ENCODE results near the gene TRIM15.
"Not testable (repeated sequence)": the region's sequence is repeated elsewhere in the genome, so short reads cannot be mapped to it uniquely, and the experiment has no call there.

TRIM15 gene

GRCh38 chr6:30163090-30163917 is at the start of gene TRIM15:
Gene TRIM15 (plus strand): TSS chr6:30163546. CDS start chr6:30163685, 139 bp downstream.
- H3K4me1 Mint-ChIP-seq = no peaks in the 10 kb centered on the region
- H3K27ac Mint-ChIP-seq = no peak within 1 kb of the TSS
- ATAC-seq (ENCODE audit: low read depth) (no peak), DNase-seq (ENCODE audit: low spot score in 2 of 2) (no peak)
- H3K27me3 Mint-ChIP-seq = peaks cover 27% of the 10 kb centered on the region
- H3K36me3 Mint-ChIP-seq = no peaks in the 10 kb centered on the region
- no peaks in the 10 kb centered on the region for H3K9me3 Mint-ChIP-seq
- H3K4me3 Mint-ChIP-seq = no peak within 1 kb of the TSS

GRCh38 chr6:30113841-30114240 is 49.5 kb upstream of the TRIM15 start:
- no peaks in the 10 kb centered on the region for H3K36me3 Mint-ChIP-seq
- peaks cover 12% of the 10 kb centered on the region for H3K27me3 Mint-ChIP-seq
- ATAC-seq (ENCODE audit: low read depth) (no peak), DNase-seq (ENCODE audit: low spot score in 2 of 2) (no peak)
- no peaks in the 10 kb centered on the region for H3K9me3 Mint-ChIP-seq
- H3K27ac Mint-ChIP-seq = no peak overlapping the region
- H3K4me3 Mint-ChIP-seq = no peak overlapping the region
- H3K4me1 Mint-ChIP-seq = peaks cover 10% of the 10 kb centered on the region

- ATAC-seq (ENCODE audit: low read depth) (peak; percentile 31), DNase-seq (ENCODE audit: low spot score in 2 of 2) (no peak)
- H3K27ac Mint-ChIP-seq = no peak overlapping the region
- H3K9me3 Mint-ChIP-seq = no peaks in the 10 kb centered on the region
- no peaks in the 10 kb centered on the region for H3K36me3 Mint-ChIP-seq
- no peak overlapping the region for H3K4me3 Mint-ChIP-seq
- H3K4me1 Mint-ChIP-seq = peaks cover 10% of the 10 kb centered on the region
- H3K27me3 Mint-ChIP-seq = peaks cover 8% of the 10 kb centered on the region
Observed at GRCh38 chr6:30116724-30117123, 46.6 kb upstream of the TRIM15 start.

- ATAC-seq (ENCODE audit: low read depth); H3K27ac Mint-ChIP-seq; H3K9me3 Mint-ChIP-seq; H3K4me3 Mint-ChIP-seq; DNase-seq (ENCODE audit: low spot score in 2 of 2); H3K4me1 Mint-ChIP-seq; H3K27me3 Mint-ChIP-seq; H3K36me3 Mint-ChIP-seq: not testable (repeated sequence)
Observed at GRCh38 chr6:30118691-30119090, 44.7 kb upstream of the TRIM15 start.

GRCh38 chr6:30121446-30122366 is 41.6 kb upstream of the TRIM15 start:
- no peaks in the 10 kb centered on the region for H3K4me1 Mint-ChIP-seq
- peaks cover 8% of the 10 kb centered on the region for H3K27me3 Mint-ChIP-seq
- no peak overlapping the region for H3K4me3 Mint-ChIP-seq
- DNase-seq (ENCODE audit: low spot score in 2 of 2) = no peak
- H3K27ac Mint-ChIP-seq = no peak overlapping the region
- no peaks in the 10 kb centered on the region for H3K36me3 Mint-ChIP-seq
- ATAC-seq (ENCODE audit: low read depth) = no peak
- no peaks in the 10 kb centered on the region for H3K9me3 Mint-ChIP-seq

GRCh38 chr6:30122515-30122914 is 40.8 kb upstream of the TRIM15 start:
- DNase-seq (ENCODE audit: low spot score in 2 of 2) = no peak
- H3K4me3 Mint-ChIP-seq = no peak overlapping the region
- no peak overlapping the region for H3K27ac Mint-ChIP-seq
- no peaks in the 10 kb centered on the region for H3K36me3 Mint-ChIP-seq
- peaks cover 2% of the 10 kb centered on the region for H3K4me1 Mint-ChIP-seq
- peaks cover 9% of the 10 kb centered on the region for H3K27me3 Mint-ChIP-seq
- no peaks in the 10 kb centered on the region for H3K9me3 Mint-ChIP-seq
- ATAC-seq (ENCODE audit: low read depth) = no peak

- Mint-ChIP-seq H3K36me3 (no peaks in the 10 kb centered on the region), H3K27ac (no peak overlapping the region), H3K9me3 (no peaks in the 10 kb centered on the region), H3K27me3 (peaks cover 21% of the 10 kb centered on the region), H3K4me1 (peaks cover 6% of the 10 kb centered on the region), H3K4me3 (peak overlapping the region; percentile 38)
- peak in 1 of 2 donors; percentile 12 for DNase-seq (ENCODE audit: low spot score in 2 of 2)
- peak; percentile 47 for ATAC-seq (ENCODE audit: low read depth)
Observed at GRCh38 chr6:30127238-30128093, 35.9 kb upstream of the TRIM15 start.

- ATAC-seq (ENCODE audit: low read depth) (no peak), DNase-seq (ENCODE audit: low spot score in 2 of 2) (no peak)
- Mint-ChIP-seq H3K9me3 (no peaks in the 10 kb centered on the region), H3K4me3 (no peak overlapping the region), H3K27ac (no peak overlapping the region), H3K4me1 (peaks cover 6% of the 10 kb centered on the region), H3K36me3 (no peaks in the 10 kb centered on the region), H3K27me3 (peaks cover 25% of the 10 kb centered on the region)
Observed at GRCh38 chr6:30129265-30130178, 33.8 kb upstream of the TRIM15 start.

GRCh38 chr6:30130179-30130679 is 33.1 kb upstream of the TRIM15 start:
- no peak for ATAC-seq (ENCODE audit: low read depth)
- no peaks in the 10 kb centered on the region for H3K9me3 Mint-ChIP-seq
- no peak overlapping the region for H3K4me3 Mint-ChIP-seq

GRCh38 chr6:30130887-30131862 is 32.2 kb upstream of the TRIM15 start:
- no peaks in the 10 kb centered on the region for H3K36me3 Mint-ChIP-seq
- peaks cover 23% of the 10 kb centered on the region for H3K27me3 Mint-ChIP-seq
- no peaks in the 10 kb centered on the region for H3K9me3 Mint-ChIP-seq
- H3K4me3 Mint-ChIP-seq = no peak overlapping the region
- H3K27ac Mint-ChIP-seq = no peak overlapping the region
- ATAC-seq (ENCODE audit: low read depth) (peak; percentile 93), DNase-seq (ENCODE audit: low spot score in 2 of 2) (peak; percentile 64 to 71)
- H3K4me1 Mint-ChIP-seq = peaks cover 6% of the 10 kb centered on the region

More at GRCh38 chr6:30130179-30130679, 33.1 kb upstream of the TRIM15 start:
- DNase-seq (ENCODE audit: low spot score in 2 of 2) = no peak
- no peak overlapping the region for H3K27ac Mint-ChIP-seq
- H3K36me3 Mint-ChIP-seq = no peaks in the 10 kb centered on the region
- H3K4me1 Mint-ChIP-seq = peaks cover 6% of the 10 kb centered on the region
- peaks cover 25% of the 10 kb centered on the region for H3K27me3 Mint-ChIP-seq

- H3K27me3 Mint-ChIP-seq = peaks cover 23% of the 10 kb centered on the region
- H3K9me3 Mint-ChIP-seq = no peaks in the 10 kb centered on the region
- no peak overlapping the region for H3K4me3 Mint-ChIP-seq
- H3K36me3 Mint-ChIP-seq = no peaks in the 10 kb centered on the region
- ATAC-seq (ENCODE audit: low read depth) (no peak), DNase-seq (ENCODE audit: low spot score in 2 of 2) (no peak)
- H3K4me1 Mint-ChIP-seq = peaks cover 6% of the 10 kb centered on the region
- no peak overlapping the region for H3K27ac Mint-ChIP-seq
Observed at GRCh38 chr6:30131947-30132497, 31.3 kb upstream of the TRIM15 start.
